DND-41 (cell line): ENCODE measurements around the gene LTA4H.

ENCODE experiments used
- ATAC-seq: fragments of 200-7000 bp; cut with Tn5 transposase; 3 replicates; pipeline ENCODE4 v1.9.1; 2021; ENCODE audit warnings: low read depth; ENCODE audit not compliant: insufficient read depth
- DNase-seq: peaks from one replicate; pipeline ENCODE4 v3.0.0-alpha.2; 2020
- H2AFZ ChIP-seq: 2 replicates; pipeline ENCODE4 v1.6.0; 2012; ENCODE audit warnings: low read depth, low read length
- H3K27ac ChIP-seq: 2 replicates; pipeline ENCODE4 v1.5.1; 2012; ENCODE audit warnings: low read length, inconsistent platforms
- H3K27me3 ChIP-seq: fragments of 200-600 bp; sonication (generic); 2 replicates; pipeline ENCODE4 v1.6.0; 2012; ENCODE audit warnings: low read length, mild to moderate bottlenecking, inconsistent platforms; ENCODE audit not compliant: insufficient read depth, poor library complexity
- H3K36me3 ChIP-seq: 2 replicates; pipeline ENCODE4 v1.5.1; 2012; ENCODE audit warnings: low read length, inconsistent platforms; ENCODE audit not compliant: insufficient read depth
- H3K4me1 ChIP-seq: 2 replicates; pipeline ENCODE4 v1.5.1; 2012; ENCODE audit warnings: mild to moderate bottlenecking, low read length; ENCODE audit not compliant: insufficient read depth
- H3K4me2 ChIP-seq: 2 replicates; pipeline ENCODE4 v1.6.0; 2012; ENCODE audit warnings: mild to moderate bottlenecking, moderate library complexity, low read length, inconsistent platforms; ENCODE audit not compliant: insufficient read depth
- H3K4me3 ChIP-seq, 2 experiments: fragments of 200-600 bp in 1 of 2; shearing (Covaris generic) in 1 of 2; 2 replicates each; pipeline ENCODE4 v1.5.1; 2012 to 2016; ENCODE audit warnings: inconsistent platforms in 2 of 2, low read length in 2 of 2, mild to moderate bottlenecking in 2 of 2, low read depth in 1 of 2, moderate library complexity in 1 of 2
- H3K79me2 ChIP-seq: 2 replicates; pipeline ENCODE4 v1.6.0; 2012; ENCODE audit warnings: low read length, inconsistent platforms; ENCODE audit not compliant: insufficient read depth
- H3K9ac ChIP-seq: 2 replicates; pipeline ENCODE4 v1.6.0; 2012; ENCODE audit warnings: low read depth, mild to moderate bottlenecking, inconsistent platforms, low read length, moderate library complexity
- H3K9me3 ChIP-seq: 2 replicates; pipeline ENCODE4 v1.5.1; 2012; ENCODE audit warnings: low read length, moderate library complexity, mild to moderate bottlenecking, inconsistent platforms; ENCODE audit not compliant: insufficient read depth, severe bottlenecking
- H4K20me1 ChIP-seq: 2 replicates; pipeline ENCODE4 v1.6.0; 2012; ENCODE audit warnings: low read length; ENCODE audit not compliant: insufficient read depth
- EZH2 ChIP-seq: IDR thresholded peaks from 3 replicates; pipeline ENCODE4 v1.6.1; 2012; ENCODE audit warnings: borderline replicate concordance, low read depth, mild to moderate bottlenecking, moderate library complexity, low read length, inconsistent platforms; ENCODE audit not compliant: severe bottlenecking
- TF ChIP-seq, protein P1 (sequence below): IDR thresholded peaks from 2 replicates; pipeline ENCODE4 v1.5.1; 2012; ENCODE audit warnings: borderline replicate concordance, low read length, moderate library complexity, mild to moderate bottlenecking; ENCODE audit not compliant: poor library complexity, severe bottlenecking; ENCODE audit errors: extremely low read depth

LTA4H gene

GRCh38 chr12:96064271-96064670, 28.9 kb upstream of the LTA4H start:
- no peaks in the 10 kb centered on the region for H3K9me3 ChIP-seq
- no peaks in the 10 kb centered on the region for H4K20me1 ChIP-seq
- no peak overlapping the region for H3K9ac ChIP-seq
- H3K4me2 ChIP-seq, result no peak overlapping the region
- no peak overlapping the region for H2AFZ ChIP-seq
- no peaks in the 10 kb centered on the region for H3K27me3 ChIP-seq
- TF ChIP-seq, protein P1, sequence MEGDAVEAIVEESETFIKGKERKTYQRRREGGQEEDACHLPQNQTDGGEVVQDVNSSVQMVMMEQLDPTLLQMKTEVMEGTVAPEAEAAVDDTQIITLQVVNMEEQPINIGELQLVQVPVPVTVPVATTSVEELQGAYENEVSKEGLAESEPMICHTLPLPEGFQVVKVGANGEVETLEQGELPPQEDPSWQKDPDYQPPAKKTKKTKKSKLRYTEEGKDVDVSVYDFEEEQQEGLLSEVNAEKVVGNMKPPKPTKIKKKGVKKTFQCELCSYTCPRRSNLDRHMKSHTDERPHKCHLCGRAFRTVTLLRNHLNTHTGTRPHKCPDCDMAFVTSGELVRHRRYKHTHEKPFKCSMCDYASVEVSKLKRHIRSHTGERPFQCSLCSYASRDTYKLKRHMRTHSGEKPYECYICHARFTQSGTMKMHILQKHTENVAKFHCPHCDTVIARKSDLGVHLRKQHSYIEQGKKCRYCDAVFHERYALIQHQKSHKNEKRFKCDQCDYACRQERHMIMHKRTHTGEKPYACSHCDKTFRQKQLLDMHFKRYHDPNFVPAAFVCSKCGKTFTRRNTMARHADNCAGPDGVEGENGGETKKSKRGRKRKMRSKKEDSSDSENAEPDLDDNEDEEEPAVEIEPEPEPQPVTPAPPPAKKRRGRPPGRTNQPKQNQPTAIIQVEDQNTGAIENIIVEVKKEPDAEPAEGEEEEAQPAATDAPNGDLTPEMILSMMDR, result no peak
- TF ChIP-seq EZH2, result no peak
- no peak overlapping the region for H3K4me3 ChIP-seq
- DNase-seq (no peak), ATAC-seq (peak; percentile 41; the same call in 2 of the 3 replicates)
- peaks cover 8% of the 10 kb centered on the region for H3K4me1 ChIP-seq
- H3K36me3 ChIP-seq, result no peaks in the 10 kb centered on the region
- H3K79me2 ChIP-seq, result no peaks in the 10 kb centered on the region
- no peak overlapping the region for H3K27ac ChIP-seq

- H3K4me2 ChIP-seq, result no peak overlapping the region
- no peak for TF ChIP-seq EZH2
- TF ChIP-seq, protein P1, result peak; percentile 45
These were observed 27.7 kb upstream of the LTA4H start for GRCh38 chr12:96063046-96063445.

GRCh38 chr12:96061864-96062453, 26.6 kb upstream of the LTA4H start:
- H3K4me1 ChIP-seq, result peaks cover 8% of the 10 kb centered on the region
- ATAC-seq, result peak; percentile 92

More at GRCh38 chr12:96063046-96063445, 27.7 kb upstream of the LTA4H start:
- H3K79me2 ChIP-seq, result no peaks in the 10 kb centered on the region
- ATAC-seq, result 0 out of 3 replicates have a peak, but pooled peaks have one; percentile 32
- no peaks in the 10 kb centered on the region for H3K9me3 ChIP-seq
- no peak overlapping the region for H3K4me3 ChIP-seq
- no peak overlapping the region for H3K9ac ChIP-seq
- H3K27ac ChIP-seq, result no peak overlapping the region
- H3K27me3 ChIP-seq, result no peaks in the 10 kb centered on the region
- DNase-seq, result no peak
- no peaks in the 10 kb centered on the region for H4K20me1 ChIP-seq
- no peaks in the 10 kb centered on the region for H3K36me3 ChIP-seq
- H3K4me1 ChIP-seq, result peaks cover 8% of the 10 kb centered on the region
- no peak overlapping the region for H2AFZ ChIP-seq

More at GRCh38 chr12:96061864-96062453, 26.6 kb upstream of the LTA4H start:
- no peaks in the 10 kb centered on the region for H4K20me1 ChIP-seq
- 0 out of 2 replicates have a peak overlapping the region, but pooled peaks have one; percentile 6 for H3K4me2 ChIP-seq
- no peak overlapping the region for H3K9ac ChIP-seq
- no peak overlapping the region for H3K27ac ChIP-seq
- no peaks in the 10 kb centered on the region for H3K27me3 ChIP-seq
- DNase-seq, result peak; percentile 75
- no peaks in the 10 kb centered on the region for H3K36me3 ChIP-seq
- no peak overlapping the region for H3K4me3 ChIP-seq
- H2AFZ ChIP-seq, result peak overlapping the region; percentile 23
- no peaks in the 10 kb centered on the region for H3K79me2 ChIP-seq
- no peak for TF ChIP-seq EZH2
- TF ChIP-seq, protein P1, result peak; percentile 88
- no peaks in the 10 kb centered on the region for H3K9me3 ChIP-seq
